Choroid plexus epithelial cell (primary cell): ENCODE data around the gene RNASE12.

ENCODE experiments used
- DNase-seq: peaks from one replicate; pipeline ENCODE4 v3.0.0-alpha.2; 2010; ENCODE audit warnings: low read depth
- H3K4me3 ChIP-seq: 2 replicates; pipeline ENCODE4 v1.5.1; 2011; ENCODE audit warnings: low read depth, mild to moderate bottlenecking, control low read depth, low read length, moderate library complexity
- TF ChIP-seq, protein P1 (sequence below): conservative IDR thresholded peaks from 2 replicates; pipeline ENCODE4 v1.5.1; 2011; ENCODE audit warnings: low read depth, mild to moderate bottlenecking, control low read depth, inconsistent platforms, low read length, moderate library complexity

The RNASE12 gene

DNA sequence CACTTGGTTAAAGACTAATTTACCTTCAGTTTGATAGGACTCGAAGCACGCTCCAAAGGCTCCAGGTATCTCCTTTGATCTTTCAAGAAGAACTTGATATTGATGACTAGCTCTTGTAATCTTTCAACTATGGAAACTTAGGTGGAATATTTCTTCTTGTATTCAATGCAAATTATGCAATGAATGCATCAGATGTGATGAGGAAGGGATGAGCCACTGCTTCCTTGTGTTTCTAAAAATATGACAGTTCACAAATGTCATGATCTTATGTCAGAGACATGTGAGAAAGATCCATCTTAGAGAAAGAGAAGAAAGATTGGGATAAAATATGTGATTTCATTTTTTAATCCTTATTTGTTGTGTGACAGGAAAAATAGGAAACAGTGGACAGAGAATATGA lies 40.2 kb downstream of the RNASE12 start:
- DNase-seq = no peak
- TF ChIP-seq, protein P1, sequence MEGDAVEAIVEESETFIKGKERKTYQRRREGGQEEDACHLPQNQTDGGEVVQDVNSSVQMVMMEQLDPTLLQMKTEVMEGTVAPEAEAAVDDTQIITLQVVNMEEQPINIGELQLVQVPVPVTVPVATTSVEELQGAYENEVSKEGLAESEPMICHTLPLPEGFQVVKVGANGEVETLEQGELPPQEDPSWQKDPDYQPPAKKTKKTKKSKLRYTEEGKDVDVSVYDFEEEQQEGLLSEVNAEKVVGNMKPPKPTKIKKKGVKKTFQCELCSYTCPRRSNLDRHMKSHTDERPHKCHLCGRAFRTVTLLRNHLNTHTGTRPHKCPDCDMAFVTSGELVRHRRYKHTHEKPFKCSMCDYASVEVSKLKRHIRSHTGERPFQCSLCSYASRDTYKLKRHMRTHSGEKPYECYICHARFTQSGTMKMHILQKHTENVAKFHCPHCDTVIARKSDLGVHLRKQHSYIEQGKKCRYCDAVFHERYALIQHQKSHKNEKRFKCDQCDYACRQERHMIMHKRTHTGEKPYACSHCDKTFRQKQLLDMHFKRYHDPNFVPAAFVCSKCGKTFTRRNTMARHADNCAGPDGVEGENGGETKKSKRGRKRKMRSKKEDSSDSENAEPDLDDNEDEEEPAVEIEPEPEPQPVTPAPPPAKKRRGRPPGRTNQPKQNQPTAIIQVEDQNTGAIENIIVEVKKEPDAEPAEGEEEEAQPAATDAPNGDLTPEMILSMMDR = no peak
- no peak overlapping the region for H3K4me3 ChIP-seq

DNA sequence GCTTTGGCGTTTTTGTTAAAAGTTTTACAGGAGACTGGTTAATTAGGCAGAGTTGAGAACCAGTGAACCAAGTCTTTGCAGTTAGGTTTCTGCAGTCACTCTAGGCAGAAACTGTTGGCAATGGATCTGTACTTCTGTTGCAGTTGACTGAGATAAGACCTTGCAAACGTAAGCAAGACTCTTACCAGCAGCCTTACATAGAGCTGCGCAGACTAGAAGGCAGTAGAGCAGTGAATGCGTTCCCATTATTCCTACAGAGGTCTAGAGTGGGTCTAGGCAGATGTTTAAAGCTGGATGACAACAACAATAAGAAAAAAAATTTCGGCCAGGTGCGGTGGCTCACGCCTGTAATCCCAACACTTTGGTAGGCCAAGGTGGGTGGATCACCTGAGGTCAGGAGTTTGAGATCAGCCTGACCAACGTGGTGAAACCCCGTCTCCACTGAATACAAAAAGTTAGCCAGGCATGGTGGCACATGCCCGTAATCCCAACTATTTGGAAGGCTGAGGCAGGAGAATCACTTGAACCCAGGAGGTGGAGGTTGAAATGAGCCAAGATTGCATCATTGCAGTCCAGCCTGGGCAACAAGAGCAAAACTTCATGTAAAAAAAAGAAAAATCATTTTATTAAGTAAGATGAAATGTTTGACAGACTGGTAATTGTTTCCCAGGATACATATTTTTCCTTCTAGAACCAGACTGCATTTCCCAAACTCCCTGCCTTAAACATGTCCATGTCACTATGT lies 42.6 kb downstream of the RNASE12 start:
- no peak for DNase-seq
- H3K4me3 ChIP-seq = no peak overlapping the region
- TF ChIP-seq, protein P1 = no peak

DNA sequence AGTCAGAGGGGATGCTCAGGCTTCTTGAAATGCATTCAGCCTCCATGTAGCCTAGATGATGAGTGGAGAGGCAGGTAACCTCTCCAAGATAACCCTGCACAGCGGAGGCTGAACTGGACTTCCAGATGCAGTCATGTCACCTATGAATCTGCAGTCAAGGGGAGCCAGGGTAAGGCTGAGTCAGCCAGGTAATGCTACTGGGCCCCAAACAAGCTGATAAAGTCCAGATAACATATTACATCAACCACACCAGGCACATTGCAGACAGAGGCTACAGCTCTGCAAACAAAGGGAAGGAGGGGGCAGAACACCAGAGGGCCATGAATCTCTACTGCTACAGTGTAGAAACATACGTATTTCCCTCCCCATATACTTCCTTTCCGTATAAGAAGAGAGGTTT lies 44.3 kb downstream of the RNASE12 start:
- TF ChIP-seq, protein P1 = no peak
- DNase-seq = no peak
- no peak overlapping the region for H3K4me3 ChIP-seq
